Gastrocnemius medialis (tissue), 4 donors: ENCODE results near the gene SMTN.

Experiments used
- POLR2A ChIP-seq, 2 donors: fragments of 450-650 bp; IDR thresholded peaks; one replicate each; pipeline ENCODE4 v1.6.1; 2017; ENCODE audit warnings: antibody characterized with exemption in 2 of 2, mild to moderate bottlenecking in 2 of 2, moderate library complexity in 2 of 2
- TF ChIP-seq, protein P1 (sequence below), 5 experiments: fragments of 450-650 bp in 3 of 5; fragments of 200-600 bp in 2 of 5; sonication (generic) in 2 of 5; IDR thresholded peaks in 4 of 5; conservative IDR thresholded peaks in 1 of 5; 1 replicate in 4 of 5; 2 replicates in 1 of 5; pipeline ENCODE4 v1.5.1; 2016 to 2019; ENCODE audit warnings: antibody characterized with exemption in 5 of 5, mild to moderate bottlenecking in 3 of 5, moderate library complexity in 3 of 5

DNA sequence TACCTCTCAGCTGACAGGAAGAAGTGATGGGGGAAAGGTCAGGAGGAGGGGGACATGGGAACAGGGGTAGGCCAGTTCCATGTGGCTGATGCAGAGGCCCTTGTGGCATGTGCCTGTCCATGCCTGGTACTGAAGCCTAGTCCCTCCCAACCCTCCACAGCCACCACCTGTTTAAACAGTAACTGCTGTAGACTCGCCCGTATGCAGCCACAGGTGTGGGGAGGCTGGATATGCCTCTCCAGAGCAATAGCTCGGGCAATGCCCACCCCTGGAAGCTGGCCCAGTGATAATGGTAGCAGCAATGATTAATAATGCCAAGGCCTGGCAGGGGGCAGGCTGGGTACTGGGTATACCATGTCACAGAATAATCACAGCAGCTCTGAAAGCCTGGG lies 2.3 kb downstream of the SMTN start:
- no peak for TF ChIP-seq POLR2A (IDR thresholded peaks at IDR 0.05)
- TF ChIP-seq, protein P1, sequence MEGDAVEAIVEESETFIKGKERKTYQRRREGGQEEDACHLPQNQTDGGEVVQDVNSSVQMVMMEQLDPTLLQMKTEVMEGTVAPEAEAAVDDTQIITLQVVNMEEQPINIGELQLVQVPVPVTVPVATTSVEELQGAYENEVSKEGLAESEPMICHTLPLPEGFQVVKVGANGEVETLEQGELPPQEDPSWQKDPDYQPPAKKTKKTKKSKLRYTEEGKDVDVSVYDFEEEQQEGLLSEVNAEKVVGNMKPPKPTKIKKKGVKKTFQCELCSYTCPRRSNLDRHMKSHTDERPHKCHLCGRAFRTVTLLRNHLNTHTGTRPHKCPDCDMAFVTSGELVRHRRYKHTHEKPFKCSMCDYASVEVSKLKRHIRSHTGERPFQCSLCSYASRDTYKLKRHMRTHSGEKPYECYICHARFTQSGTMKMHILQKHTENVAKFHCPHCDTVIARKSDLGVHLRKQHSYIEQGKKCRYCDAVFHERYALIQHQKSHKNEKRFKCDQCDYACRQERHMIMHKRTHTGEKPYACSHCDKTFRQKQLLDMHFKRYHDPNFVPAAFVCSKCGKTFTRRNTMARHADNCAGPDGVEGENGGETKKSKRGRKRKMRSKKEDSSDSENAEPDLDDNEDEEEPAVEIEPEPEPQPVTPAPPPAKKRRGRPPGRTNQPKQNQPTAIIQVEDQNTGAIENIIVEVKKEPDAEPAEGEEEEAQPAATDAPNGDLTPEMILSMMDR (IDR thresholded peaks at IDR 0.05 in 4 of 5, conservative IDR thresholded peaks at IDR 0.05 in 1 of 5): no peak
